ENCODE results near the gene SULF2.

GRCh38 chr20:47795214-47795907, 10.1 kb upstream of the SULF2 start:
- TF ChIP-seq POLR2A (IDR thresholded peaks at IDR 0.05) (no peak), CTCF (IDR thresholded peaks at IDR 0.05) (no peak)
